Measurements from ENCODE around the gene ITGAX.

- no peak for TF ChIP-seq CTCF (conservative IDR thresholded peaks at IDR 0.05 in 1 of 2, IDR thresholded peaks at IDR 0.05 in 1 of 2; ENCODE audit: low read depth in 1 of 2, low read length in 2 of 2)
- TF ChIP-seq EZH2 (IDR thresholded peaks at IDR 0.05; ENCODE audit: low read length, missing control alignments) = no peak
Measured at GRCh38 chr16:31397701-31398100, 42.7 kb downstream of the ITGAX start.
